CD14-positive monocyte (primary cell): ENCODE measurements around the gene JARID2. TPM values are rescaled to one million over a fixed set of nuclear protein-coding genes. Genes with fewer than 3 reads are reported as not detected.

ENCODE experiments used
- DNase-seq, 3 donors: peaks; one replicate each; pipeline ENCODE4 v3.0.0-alpha.2; 2011 to 2022
- H2AFZ ChIP-seq: 2 replicates; pipeline ENCODE4 v1.6.0; 2012; ENCODE audit warnings: mild to moderate bottlenecking, low read depth, low read length, inconsistent platforms; ENCODE audit not compliant: insufficient read depth, poor library complexity, severe bottlenecking
- H3K27ac ChIP-seq, 2 donors: 1 replicate in 1 of 2; 2 replicates in 1 of 2; pipeline ENCODE4 v1.5.1; 2012 to 2013; ENCODE audit warnings: low read length in 2 of 2, control low read depth in 1 of 2, inconsistent platforms in 1 of 2, low read depth in 1 of 2, mild to moderate bottlenecking in 1 of 2
- H3K27me3 ChIP-seq, 2 donors: one replicate each; pipeline versions ENCODE4 v1.6.0 to v1.6.1; 2011 to 2013; ENCODE audit warnings: low read length in 2 of 2; ENCODE audit not compliant: control insufficient read depth in 2 of 2, insufficient read depth in 2 of 2
- H3K36me3 ChIP-seq, 2 donors: replicated peaks in 1 of 2; 1 replicate in 1 of 2; 2 replicates in 1 of 2; pipeline versions ENCODE4 v1.5.1 to v1.6.1; 2012 to 2013; ENCODE audit warnings: low read length in 2 of 2, control low read depth in 1 of 2, inconsistent platforms in 1 of 2, mild to moderate bottlenecking in 1 of 2; ENCODE audit not compliant: insufficient read depth in 2 of 2, control insufficient read depth in 1 of 2
- H3K4me1 ChIP-seq, 2 donors: 1 replicate in 1 of 2; 2 replicates in 1 of 2; pipeline versions ENCODE4 v1.5.1 to v1.6.1; 2012 to 2013; ENCODE audit warnings: low read length in 2 of 2, control low read depth in 1 of 2, inconsistent platforms in 1 of 2, mild to moderate bottlenecking in 1 of 2, moderate library complexity in 1 of 2; ENCODE audit not compliant: insufficient read depth in 2 of 2, control insufficient read depth in 1 of 2
- H3K4me2 ChIP-seq: replicated peaks from 2 replicates; pipeline ENCODE3; 2012; ENCODE audit warnings: low read length, moderate library complexity, mild to moderate bottlenecking; ENCODE audit not compliant: poor library complexity, severe bottlenecking; ENCODE audit errors: extremely low read depth
- H3K4me3 ChIP-seq, 3 experiments: fragments of 200-600 bp in 1 of 3; sonication (generic) in 1 of 3; replicated peaks in 1 of 3; 1 replicate in 2 of 3; 2 replicates in 1 of 3; pipeline ENCODE4 v1.5.1; 2011 to 2013; ENCODE audit warnings: low read length in 3 of 3, mild to moderate bottlenecking in 3 of 3, control low read depth in 2 of 3, low read depth in 2 of 3, inconsistent platforms in 1 of 3, moderate library complexity in 1 of 3
- H3K79me2 ChIP-seq: 2 replicates; pipeline ENCODE4 v1.6.0; 2012; ENCODE audit warnings: mild to moderate bottlenecking, control low read depth, inconsistent platforms, low read length, moderate library complexity; ENCODE audit not compliant: insufficient read depth
- H3K9ac ChIP-seq: 2 replicates; pipeline ENCODE4 v1.6.0; 2017; ENCODE audit warnings: low read length, mild to moderate bottlenecking; ENCODE audit not compliant: insufficient read depth, poor library complexity, severe bottlenecking
- H3K9me3 ChIP-seq, 2 donors: replicated peaks in 1 of 2; 1 replicate in 1 of 2; 2 replicates in 1 of 2; pipeline versions ENCODE4 v1.5.1 to v1.6.1; 2012 to 2013; ENCODE audit warnings: low read length in 2 of 2, control low read depth in 1 of 2; ENCODE audit not compliant: control insufficient read depth in 1 of 2, insufficient read depth in 1 of 2
- H4K20me1 ChIP-seq: 2 replicates; pipeline ENCODE4 v1.6.0; 2012; ENCODE audit warnings: mild to moderate bottlenecking, low read length, control low read depth, moderate library complexity; ENCODE audit not compliant: insufficient read depth
- H3K27ac Mint-ChIP-seq, 7 donors: one replicate each; pipeline ENCODE4 v1.8.0; 2020; ENCODE audit warnings: mild to moderate bottlenecking in 7 of 7, mixed read lengths in 7 of 7, moderate library complexity in 6 of 7, inconsistent platforms in 2 of 7
- H3K27me3 Mint-ChIP-seq, 3 donors: one replicate each; pipeline ENCODE4 v1.8.0; 2021 to 2022; ENCODE audit warnings: low read depth in 3 of 3, mild to moderate bottlenecking in 3 of 3, mixed read lengths in 3 of 3, moderate library complexity in 3 of 3, inconsistent platforms in 1 of 3
- H3K36me3 Mint-ChIP-seq, 2 donors: one replicate each; pipeline ENCODE4 v1.8.0; 2020; ENCODE audit warnings: mixed read lengths in 2 of 2, inconsistent platforms in 1 of 2, mild to moderate bottlenecking in 1 of 2
- H3K4me1 Mint-ChIP-seq: one replicate; pipeline ENCODE4 v1.8.0; 2020; ENCODE audit warnings: mild to moderate bottlenecking, mixed read lengths
- H3K4me3 Mint-ChIP-seq, 2 donors: one replicate each; pipeline ENCODE4 v1.8.0; 2020; ENCODE audit warnings: mild to moderate bottlenecking in 2 of 2, mixed read lengths in 2 of 2, moderate library complexity in 1 of 2
- H3K9me3 Mint-ChIP-seq, 7 donors: one replicate each; pipeline ENCODE4 v1.8.0; 2020 to 2022; ENCODE audit warnings: mixed read lengths in 7 of 7, mild to moderate bottlenecking in 6 of 7, moderate library complexity in 6 of 7, inconsistent platforms in 2 of 7
- WGBS: methylation state at CpG from one replicate; pipeline ENCODE4 v1.1.5; 2013; ENCODE audit warnings: missing lambda C conversion rate; ENCODE audit not compliant: insufficient coverage; 5-methylcytosine and 5-hydroxymethylcytosine counted together
- intact Hi-C, 2 donors: fragments of 100-400 bp; cut with micrococcal nuclease; formaldehyde crosslinking; loops; one replicate each; pipeline versions ENCODE4 v1.15.0 to v1.15.1; 2023
- polyA plus RNA-seq, 3 donors: library from polyadenylated mRNA; depleted of rRNA in 1 of 3; unstranded in 2 of 3; stranded (reverse) in 1 of 3; fragments of 300-500 nt in 2 of 3; fragments of >200 nt in 1 of 3; fragmentation: Illumina TruSeq in 2 of 3; gene quantifications; 1 replicate in 2 of 3; 2 replicates in 1 of 3; pipeline ENCODE4 v1.2.3, GENCODE V29; 2012 to 2021
- TF ChIP-seq, protein P1 (sequence below): fragments of 200-600 bp; IDR thresholded peaks from one replicate; pipeline ENCODE4 v1.8.0; 2022; ENCODE audit warnings: antibody characterized with exemption, mild to moderate bottlenecking

The JARID2 gene
- polyA plus RNA-seq, 3 donors: 6.8 to 17.5 (median 12.5) TPM

DNA sequence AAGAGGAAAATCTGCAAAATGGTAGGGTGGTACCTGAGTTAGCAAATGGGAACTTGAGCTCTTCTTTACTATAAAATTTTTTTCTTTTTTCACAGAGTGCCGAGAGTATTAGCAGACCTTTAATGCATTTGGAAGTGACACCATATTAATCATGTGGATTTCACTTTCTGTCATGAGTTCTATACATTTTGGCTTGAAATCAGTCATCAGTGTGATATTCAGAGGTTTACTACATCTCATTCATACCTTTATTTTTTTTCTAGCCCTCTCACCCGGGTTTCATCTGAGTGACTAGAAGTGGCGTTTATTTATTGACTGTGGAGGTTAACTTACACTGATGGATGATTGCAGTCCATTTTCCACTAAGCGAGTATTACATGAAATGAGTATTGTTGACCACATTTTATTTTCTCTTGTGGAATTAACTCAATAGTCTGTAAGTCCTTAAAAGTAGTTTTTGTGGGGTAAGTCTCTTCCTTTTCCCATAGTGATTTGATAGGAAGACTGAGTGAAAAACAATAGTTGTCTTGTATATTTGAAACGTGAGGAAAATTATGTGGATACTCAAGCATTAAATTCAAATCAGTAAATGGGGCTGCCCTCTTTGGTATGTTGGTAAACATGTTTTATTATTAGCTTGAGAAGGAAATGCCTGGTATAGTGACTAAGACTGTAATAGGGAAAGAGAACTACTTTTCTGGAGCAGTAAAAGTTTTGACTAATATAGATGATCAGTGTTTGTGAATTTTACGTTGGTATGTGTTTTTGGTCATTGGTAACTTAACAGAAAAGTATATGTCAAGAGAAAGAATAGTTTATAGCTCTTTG is 55.5 kb downstream of the JARID2 start:
- no peak overlapping the region for H3K9ac ChIP-seq
- H3K9me3 ChIP-seq: no peaks in the 10 kb centered on the region
- no peak overlapping the region for H2AFZ ChIP-seq
- H3K4me1 Mint-ChIP-seq: peaks cover 90% of the 10 kb centered on the region
- no peak overlapping the region for H3K4me3 ChIP-seq
- H3K79me2 ChIP-seq: peaks cover 100% of the 10 kb centered on the region
- TF ChIP-seq, protein P1, sequence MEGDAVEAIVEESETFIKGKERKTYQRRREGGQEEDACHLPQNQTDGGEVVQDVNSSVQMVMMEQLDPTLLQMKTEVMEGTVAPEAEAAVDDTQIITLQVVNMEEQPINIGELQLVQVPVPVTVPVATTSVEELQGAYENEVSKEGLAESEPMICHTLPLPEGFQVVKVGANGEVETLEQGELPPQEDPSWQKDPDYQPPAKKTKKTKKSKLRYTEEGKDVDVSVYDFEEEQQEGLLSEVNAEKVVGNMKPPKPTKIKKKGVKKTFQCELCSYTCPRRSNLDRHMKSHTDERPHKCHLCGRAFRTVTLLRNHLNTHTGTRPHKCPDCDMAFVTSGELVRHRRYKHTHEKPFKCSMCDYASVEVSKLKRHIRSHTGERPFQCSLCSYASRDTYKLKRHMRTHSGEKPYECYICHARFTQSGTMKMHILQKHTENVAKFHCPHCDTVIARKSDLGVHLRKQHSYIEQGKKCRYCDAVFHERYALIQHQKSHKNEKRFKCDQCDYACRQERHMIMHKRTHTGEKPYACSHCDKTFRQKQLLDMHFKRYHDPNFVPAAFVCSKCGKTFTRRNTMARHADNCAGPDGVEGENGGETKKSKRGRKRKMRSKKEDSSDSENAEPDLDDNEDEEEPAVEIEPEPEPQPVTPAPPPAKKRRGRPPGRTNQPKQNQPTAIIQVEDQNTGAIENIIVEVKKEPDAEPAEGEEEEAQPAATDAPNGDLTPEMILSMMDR: no peak
- H3K36me3 ChIP-seq: peaks cover 0 to 3% of the 10 kb centered on the region in 2 donors
- peaks cover 69 to 94% of the 10 kb centered on the region in 2 donors for H3K4me1 ChIP-seq
- H3K27me3 Mint-ChIP-seq: no peaks in the 10 kb centered on the region
- H3K4me3 Mint-ChIP-seq: no peak overlapping the region
- H4K20me1 ChIP-seq: peaks cover 100% of the 10 kb centered on the region
- no peak overlapping the region for H3K4me2 ChIP-seq
- WGBS: no CpG with 5 or more reads among the region's 6 CpGs
- H3K27me3 ChIP-seq: no peaks in the 10 kb centered on the region
- H3K9me3 Mint-ChIP-seq: no peaks in the 10 kb centered on the region
- DNase-seq: no peak
- peaks cover 22 to 40% of the 10 kb centered on the region in 2 donors for H3K36me3 Mint-ChIP-seq
- peak overlapping the region in 3 of 7 donors; percentile 5 to 40 (median 12) for H3K27ac Mint-ChIP-seq
- intact Hi-C loops: loop anchor here in 1 of 2 donors (10.0 kb wide), 1 partner anchor 53 kb away; no protein-coding TSS in a partner anchor
- H3K27ac ChIP-seq: peak overlapping the region in 1 of 2 donors; percentile 30

DNA sequence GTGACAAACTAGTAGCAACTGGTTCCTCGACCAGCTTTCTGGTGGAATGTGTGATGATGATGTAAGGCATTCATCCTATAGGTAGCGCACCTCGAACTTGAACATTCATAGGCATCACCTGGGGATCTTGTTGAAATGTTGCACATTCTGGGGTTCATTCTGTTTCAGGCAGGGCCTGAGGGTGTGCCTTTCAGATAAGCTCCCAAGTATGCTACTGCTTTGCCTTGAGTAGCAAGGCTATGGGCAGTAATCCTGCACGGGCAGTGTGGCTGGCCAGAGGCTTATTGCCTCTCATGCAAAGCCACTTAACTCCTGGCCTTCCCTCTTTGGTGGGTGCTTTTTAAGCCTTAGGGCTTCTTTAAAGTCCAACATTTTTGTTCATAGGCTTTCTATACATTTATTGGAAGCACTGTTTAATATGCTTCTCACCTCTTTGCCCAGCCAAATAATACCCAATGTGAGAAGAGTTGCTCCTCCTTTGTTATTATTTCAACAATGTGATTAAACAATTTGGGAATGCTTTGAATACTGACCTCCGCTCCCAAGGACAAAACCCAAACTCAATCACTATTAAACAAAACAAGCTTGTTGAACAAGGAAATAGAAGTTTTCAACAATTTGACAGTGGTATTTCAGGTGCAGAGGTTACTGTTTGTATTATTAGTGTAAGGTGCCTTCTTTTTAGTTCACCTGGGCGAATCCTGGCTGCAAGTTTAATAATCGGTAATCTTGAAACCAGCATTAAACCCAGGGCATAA is 57.5 kb downstream of the JARID2 start:
- no peaks in the 10 kb centered on the region for H3K9me3 Mint-ChIP-seq
- no peak overlapping the region for H3K4me3 Mint-ChIP-seq
- Histone ChIP-seq H3K27ac (no peak overlapping the region), H3K4me2 (no peak overlapping the region), H3K9me3 (no peaks in the 10 kb centered on the region), H4K20me1 (peaks cover 100% of the 10 kb centered on the region), H3K4me3 (no peak overlapping the region), H3K4me1 (peaks cover 69 to 92% of the 10 kb centered on the region in 2 donors), H3K79me2 (peaks cover 100% of the 10 kb centered on the region), H3K27me3 (no peaks in the 10 kb centered on the region), H3K9ac (no peak overlapping the region), H2AFZ (no peak overlapping the region), H3K36me3 (peaks cover 0 to 3% of the 10 kb centered on the region in 2 donors)
- TF ChIP-seq, protein P1: no peak
- DNase-seq: no peak
- no peaks in the 10 kb centered on the region for H3K27me3 Mint-ChIP-seq
- 89% methylated on average over 4 of the region's 7 CpGs for WGBS
- peak overlapping the region in 2 of 7 donors; percentile 6 to 30 for H3K27ac Mint-ChIP-seq
- H3K4me1 Mint-ChIP-seq: peaks cover 89% of the 10 kb centered on the region
- intact Hi-C loops: loop anchor here in 1 of 2 donors (10.0 kb wide), 1 partner anchor 51 kb away; no protein-coding TSS in a partner anchor
- H3K36me3 Mint-ChIP-seq: peaks cover 24 to 33% of the 10 kb centered on the region in 2 donors
